ENCODE data around the gene IL4R. TPM values are rescaled to one million over a fixed set of nuclear protein-coding genes. Genes with fewer than 3 reads are reported as not detected.

IL4R gene
- total and polyA plus RNA-seq, 12 donors: 5.0 to 28.9 (median 9.9) TPM

GRCh38 chr16:27332105-27332504 is 18.3 kb downstream of the IL4R start:
- DNase-seq (peak in 1 of 2 donors; percentile 74), ATAC-seq (peak; percentile 14 to 71 (median 48))
- 45 to 55% methylated on average over 6 of the region's 6 CpGs for WGBS, 2 donors
- TF ChIP-seq, protein P1, sequence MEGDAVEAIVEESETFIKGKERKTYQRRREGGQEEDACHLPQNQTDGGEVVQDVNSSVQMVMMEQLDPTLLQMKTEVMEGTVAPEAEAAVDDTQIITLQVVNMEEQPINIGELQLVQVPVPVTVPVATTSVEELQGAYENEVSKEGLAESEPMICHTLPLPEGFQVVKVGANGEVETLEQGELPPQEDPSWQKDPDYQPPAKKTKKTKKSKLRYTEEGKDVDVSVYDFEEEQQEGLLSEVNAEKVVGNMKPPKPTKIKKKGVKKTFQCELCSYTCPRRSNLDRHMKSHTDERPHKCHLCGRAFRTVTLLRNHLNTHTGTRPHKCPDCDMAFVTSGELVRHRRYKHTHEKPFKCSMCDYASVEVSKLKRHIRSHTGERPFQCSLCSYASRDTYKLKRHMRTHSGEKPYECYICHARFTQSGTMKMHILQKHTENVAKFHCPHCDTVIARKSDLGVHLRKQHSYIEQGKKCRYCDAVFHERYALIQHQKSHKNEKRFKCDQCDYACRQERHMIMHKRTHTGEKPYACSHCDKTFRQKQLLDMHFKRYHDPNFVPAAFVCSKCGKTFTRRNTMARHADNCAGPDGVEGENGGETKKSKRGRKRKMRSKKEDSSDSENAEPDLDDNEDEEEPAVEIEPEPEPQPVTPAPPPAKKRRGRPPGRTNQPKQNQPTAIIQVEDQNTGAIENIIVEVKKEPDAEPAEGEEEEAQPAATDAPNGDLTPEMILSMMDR (IDR thresholded peaks at IDR 0.05): no peak
- H3K27ac ChIP-seq: peak overlapping the region in 8 of 10 donors; percentile 57 to 100 (median 88)
- peaks cover 3 to 64% (median 42%) of the 10 kb centered on the region in 9 donors for H3K4me1 ChIP-seq
- intact Hi-C loops (cut with DNase I): loop anchor here in 1 of 10 donors (5.0 kb wide), 1 partner anchor 95 kb away; no protein-coding TSS in a partner anchor
- no peaks in the 10 kb centered on the region for H3K27me3 ChIP-seq
- H3K9me3 ChIP-seq: no peaks in the 10 kb centered on the region
- no peak overlapping the region for H3K4me3 ChIP-seq
- peaks cover 0 to 69% (median 3%) of the 10 kb centered on the region in 9 donors for H3K36me3 ChIP-seq

DNA sequence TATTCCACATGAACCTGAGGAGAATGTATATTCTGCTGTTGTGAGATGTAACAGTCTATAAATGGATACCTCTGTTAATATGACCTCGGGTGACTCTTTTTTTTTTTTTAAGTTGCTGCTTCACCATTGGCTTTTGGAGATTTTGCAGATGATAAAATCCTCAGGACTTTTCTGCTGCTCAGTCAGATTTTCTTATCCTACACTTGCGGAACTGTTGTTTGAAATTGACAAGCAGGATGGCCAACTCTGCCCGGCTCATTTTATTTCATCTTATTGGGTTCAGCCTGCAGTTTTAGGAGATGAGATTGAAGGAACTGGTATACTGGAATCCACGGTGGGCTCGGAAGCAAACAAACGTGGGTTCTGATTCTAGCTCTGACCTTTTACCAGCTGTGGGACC is 19.3 kb downstream of the IL4R start:
- Histone ChIP-seq H3K4me3 (no peak overlapping the region), H3K27ac (peak overlapping the region in 7 of 10 donors; percentile 18 to 100 (median 87)), H3K27me3 (no peaks in the 10 kb centered on the region), H3K36me3 (peaks cover 0 to 79% (median 3%) of the 10 kb centered on the region in 9 donors), H3K4me1 (peaks cover 3 to 54% (median 34%) of the 10 kb centered on the region in 9 donors), H3K9me3 (no peaks in the 10 kb centered on the region)
- DNase-seq (no peak), ATAC-seq (no peak)
- intact Hi-C loops (cut with DNase I): loop anchor here in 1 of 10 donors (5.0 kb wide), 1 partner anchor 96 kb away; no protein-coding TSS in a partner anchor
- WGBS, 2 donors: 80 to 84% methylated on average over 6 of the region's 6 CpGs
- TF ChIP-seq, protein P1 (IDR thresholded peaks at IDR 0.05): no peak

DNA sequence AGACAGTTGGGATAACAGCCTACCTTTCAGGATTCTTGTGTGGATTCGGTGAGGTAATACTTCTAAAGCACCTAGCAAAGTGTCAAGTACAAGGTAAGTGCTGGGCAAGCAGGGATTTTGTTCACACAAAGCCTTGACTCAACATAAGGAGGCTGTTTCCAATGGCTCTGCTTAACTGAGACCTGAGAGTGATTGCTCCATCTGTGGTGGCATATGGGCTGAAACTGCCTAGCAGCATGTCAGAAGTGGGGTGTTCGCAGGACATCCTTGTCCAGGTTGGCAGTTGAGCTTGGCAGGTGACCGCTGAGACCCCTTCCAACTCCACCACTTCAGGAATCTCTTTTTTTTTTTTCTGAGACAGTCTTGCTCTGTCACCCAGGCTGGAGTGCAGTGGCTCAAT is 19.8 kb downstream of the IL4R start:
- Histone ChIP-seq H3K9me3 (peaks cover 0 to 3% (median 0%) of the 10 kb centered on the region in 11 donors), H3K27ac (peak overlapping the region in 5 of 10 donors; percentile 18 to 89 (median 64)), H3K4me1 (peaks cover 3 to 50% (median 33%) of the 10 kb centered on the region in 9 donors), H3K4me3 (no peak overlapping the region), H3K36me3 (peaks cover 0 to 83% (median 3%) of the 10 kb centered on the region in 9 donors), H3K27me3 (no peaks in the 10 kb centered on the region)
- ATAC-seq (no peak), DNase-seq (no peak)
- WGBS, 2 donors: 95 to 97% methylated on average over 3 of the region's 3 CpGs
- TF ChIP-seq, protein P1 (IDR thresholded peaks at IDR 0.05): no peak
- intact Hi-C loops (cut with DNase I): loop anchor here in 1 of 10 donors (5.0 kb wide), 1 partner anchor 96 kb away; no protein-coding TSS in a partner anchor

DNA sequence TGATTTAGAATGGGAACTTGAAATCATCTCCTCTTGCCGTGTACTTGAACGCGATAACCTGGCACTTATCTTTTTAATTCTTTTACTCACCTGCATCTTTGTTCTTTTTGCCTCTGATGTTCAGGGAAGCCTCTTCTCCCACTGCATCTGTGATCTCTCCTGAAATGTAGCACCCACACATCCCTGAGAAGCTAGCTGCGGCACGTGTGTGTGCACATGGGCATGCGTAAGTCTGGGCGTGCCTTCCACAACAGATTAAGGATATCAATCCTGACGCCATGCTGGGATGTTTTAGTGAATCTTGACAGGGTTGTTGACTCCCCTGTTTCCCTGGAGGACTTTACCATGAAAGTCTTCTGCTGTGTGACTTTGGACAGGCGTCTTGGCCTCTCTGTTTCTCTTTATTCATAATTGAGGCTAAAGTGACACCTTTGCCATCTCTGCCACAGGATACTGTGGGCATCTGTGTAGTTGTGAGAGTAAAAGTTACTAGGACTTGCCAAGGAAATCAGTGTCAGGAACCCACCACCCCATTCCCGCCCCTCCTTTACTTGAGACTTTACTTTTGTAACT is 20.5 kb downstream of the IL4R start:
- peaks cover 3 to 42% (median 30%) of the 10 kb centered on the region in 9 donors for H3K4me1 ChIP-seq
- H3K27ac ChIP-seq: peak overlapping the region in 1 of 10 donors; percentile 89
- peaks cover 0 to 91% (median 3%) of the 10 kb centered on the region in 9 donors for H3K36me3 ChIP-seq

More for the DNA sequence above, 20.5 kb downstream of the IL4R start:
- 92 to 93% methylated on average over 10 of the region's 10 CpGs for WGBS, 2 donors
- ATAC-seq (no peak), DNase-seq (no peak)
- Histone ChIP-seq H3K9me3 (peaks cover 0 to 5% (median 0%) of the 10 kb centered on the region in 11 donors), H3K27me3 (no peaks in the 10 kb centered on the region), H3K4me3 (no peak overlapping the region)
- TF ChIP-seq, protein P1 (IDR thresholded peaks at IDR 0.05): no peak
- intact Hi-C loops (cut with DNase I): loop anchor here in 1 of 10 donors (5.0 kb wide), 1 partner anchor 97 kb away; no protein-coding TSS in a partner anchor
